GM21423 (cell line): ENCODE measurements around the gene DGUOK.

Source experiments
- ATAC-seq: cut with Tn5 transposase; IDR thresholded peaks from one replicate; pipeline ENCODE4 v1.9.1; 2021; ENCODE audit warnings: mild to moderate bottlenecking, moderate library complexity; ENCODE audit not compliant: unreplicated experiment

Gene DGUOK

DNA sequence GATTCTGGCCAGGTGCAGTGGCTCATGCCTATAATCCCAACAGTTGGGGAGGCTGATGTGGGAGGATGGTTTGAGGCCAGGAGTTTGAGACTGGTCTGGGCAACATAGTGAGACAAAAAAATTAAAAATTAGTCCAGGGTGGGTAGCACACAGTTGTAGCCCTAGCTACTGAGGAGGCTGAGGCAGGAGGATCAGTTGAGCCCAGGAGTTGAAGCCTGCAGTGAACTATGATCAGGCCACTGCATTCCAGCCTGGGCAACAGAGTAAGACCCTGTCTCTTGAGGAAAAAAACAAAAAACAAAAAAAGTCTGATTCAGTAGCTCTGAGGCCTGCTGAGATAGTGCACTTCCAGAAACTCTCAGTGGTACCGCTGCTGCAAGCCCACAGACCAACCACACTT lies 50.1 kb downstream of the DGUOK start:
- no peak for ATAC-seq

GRCh38 chr2:73977466-73977865 lies 50.8 kb downstream of the DGUOK start:
- ATAC-seq, result no peak

DNA sequence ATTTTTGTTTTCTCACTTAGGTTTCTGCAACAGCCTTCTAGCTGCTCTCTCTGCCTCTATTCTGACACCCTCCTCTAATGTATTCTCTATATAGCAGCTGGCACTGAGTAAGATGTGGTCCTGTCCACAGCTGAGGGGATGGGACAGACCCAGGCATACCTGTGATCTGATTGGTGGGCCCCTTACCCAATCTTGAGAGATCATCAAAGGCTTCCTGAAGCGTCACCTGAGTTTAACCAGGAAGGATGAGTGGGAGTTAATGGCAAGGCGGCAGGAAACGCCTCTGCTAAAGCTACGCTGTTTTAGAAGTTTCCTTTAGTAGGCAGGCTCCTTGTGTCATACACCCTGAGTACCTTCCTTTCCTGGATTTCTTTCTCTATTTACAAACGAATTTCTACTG lies 52.3 kb downstream of the DGUOK start:
- no peak for ATAC-seq

- ATAC-seq, result no peak
These were observed 53.0 kb downstream of the DGUOK start for GRCh38 chr2:73979686-73980085.

DNA sequence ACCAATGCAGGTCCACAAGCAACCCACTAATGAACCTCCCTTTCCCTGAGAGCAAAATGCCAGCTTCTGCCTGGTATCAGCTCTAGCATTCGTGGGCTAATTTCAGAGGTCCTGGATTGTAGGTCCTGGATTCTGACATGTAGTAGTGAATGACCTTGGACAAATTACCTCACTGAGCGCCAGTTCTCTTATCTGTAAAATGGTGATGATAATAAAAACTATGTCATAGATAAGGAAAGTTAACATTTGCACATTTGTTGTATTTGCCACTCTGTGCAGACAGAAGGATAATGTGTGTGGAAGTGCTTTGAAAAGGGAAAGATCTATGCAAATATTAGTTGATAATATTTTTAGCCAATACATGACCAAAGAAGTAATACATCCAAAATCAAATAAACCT lies 53.9 kb downstream of the DGUOK start:
- ATAC-seq, result no peak

GRCh38 chr2:73981081-73982001 lies 54.7 kb downstream of the DGUOK start:
- ATAC-seq, result no peak

DNA sequence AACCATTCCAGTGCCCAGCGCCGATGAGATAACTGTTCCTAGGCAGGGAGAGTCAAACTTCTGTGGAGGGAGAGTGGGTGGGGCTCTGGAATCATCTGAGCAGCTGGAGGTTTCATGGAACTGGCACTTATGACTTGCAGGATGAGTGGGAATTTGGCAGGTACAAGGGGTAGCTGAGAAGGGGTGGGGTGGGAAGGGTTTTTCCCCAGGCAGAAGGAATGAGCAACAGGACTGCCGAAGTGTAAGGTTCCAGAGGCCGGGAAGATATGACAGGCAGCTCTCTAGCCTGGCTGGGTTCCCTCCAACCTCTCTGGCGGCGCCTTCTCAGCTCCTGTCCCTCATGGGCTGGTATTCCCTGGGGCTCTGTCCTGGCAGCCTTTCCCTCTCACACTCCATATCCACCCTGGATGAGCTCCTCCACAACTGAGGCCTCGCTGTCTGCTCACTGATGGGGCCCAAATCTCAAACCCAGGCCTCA lies 55.5 kb downstream of the DGUOK start:
- ATAC-seq, result no peak

- ATAC-seq, result no peak
These were observed 56.9 kb downstream of the DGUOK start for GRCh38 chr2:73983322-73984202.

- ATAC-seq, result peak; percentile 41
These were observed 57.7 kb downstream of the DGUOK start, which contains the start of gene TET3 for GRCh38 chr2:73984203-73984921. Gene TET3, plus strand, starts transcription at chr2:73984910. Its CDS starts 1,494 bp downstream, at chr2:73986404.

GRCh38 chr2:73984922-73985307 lies 58.2 kb downstream of the DGUOK start:
- ATAC-seq, result peak; percentile 7

DNA sequence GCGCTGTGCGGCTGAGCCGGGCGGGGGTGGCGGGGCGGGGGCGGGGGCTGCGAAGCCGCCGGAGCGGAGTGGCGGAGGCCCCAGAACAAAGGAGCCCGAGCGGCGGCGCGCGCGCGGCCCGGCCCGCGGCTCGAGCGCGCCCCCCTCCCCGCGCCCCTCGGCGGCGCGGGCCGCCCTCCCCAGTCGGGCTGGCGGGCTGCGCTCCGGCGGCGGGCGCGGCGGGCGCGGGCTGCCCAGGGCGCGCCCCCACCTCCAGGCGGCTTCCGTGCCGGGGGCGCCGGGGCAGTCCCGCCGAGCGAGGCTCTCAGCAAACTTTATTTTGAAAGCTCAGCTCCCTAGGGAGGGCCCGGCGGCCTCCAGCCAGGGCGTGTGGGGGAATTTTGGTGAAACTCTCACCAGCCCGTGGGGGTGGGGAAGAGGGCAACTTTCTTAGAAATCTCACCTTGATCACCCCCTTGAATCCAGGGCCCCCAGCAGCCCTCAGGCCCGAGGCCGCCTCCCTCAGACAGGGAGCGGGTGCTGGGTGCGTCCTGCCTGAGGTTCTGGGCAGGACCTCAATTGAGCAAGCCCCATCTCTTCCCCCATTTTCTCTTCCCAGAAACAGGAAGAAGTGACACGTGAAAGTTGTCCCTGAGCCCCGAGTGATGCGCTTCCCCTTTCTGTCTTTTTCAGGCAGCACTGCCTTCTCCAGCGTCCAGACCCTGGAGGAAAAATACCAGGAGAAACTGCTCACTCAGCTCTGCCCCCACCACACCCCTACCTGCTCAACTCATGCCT lies 58.8 kb downstream of the DGUOK start:
- peak; percentile 37 for ATAC-seq

- no peak for ATAC-seq
These were observed 59.5 kb downstream of the DGUOK start for GRCh38 chr2:73986085-73986681.

DNA sequence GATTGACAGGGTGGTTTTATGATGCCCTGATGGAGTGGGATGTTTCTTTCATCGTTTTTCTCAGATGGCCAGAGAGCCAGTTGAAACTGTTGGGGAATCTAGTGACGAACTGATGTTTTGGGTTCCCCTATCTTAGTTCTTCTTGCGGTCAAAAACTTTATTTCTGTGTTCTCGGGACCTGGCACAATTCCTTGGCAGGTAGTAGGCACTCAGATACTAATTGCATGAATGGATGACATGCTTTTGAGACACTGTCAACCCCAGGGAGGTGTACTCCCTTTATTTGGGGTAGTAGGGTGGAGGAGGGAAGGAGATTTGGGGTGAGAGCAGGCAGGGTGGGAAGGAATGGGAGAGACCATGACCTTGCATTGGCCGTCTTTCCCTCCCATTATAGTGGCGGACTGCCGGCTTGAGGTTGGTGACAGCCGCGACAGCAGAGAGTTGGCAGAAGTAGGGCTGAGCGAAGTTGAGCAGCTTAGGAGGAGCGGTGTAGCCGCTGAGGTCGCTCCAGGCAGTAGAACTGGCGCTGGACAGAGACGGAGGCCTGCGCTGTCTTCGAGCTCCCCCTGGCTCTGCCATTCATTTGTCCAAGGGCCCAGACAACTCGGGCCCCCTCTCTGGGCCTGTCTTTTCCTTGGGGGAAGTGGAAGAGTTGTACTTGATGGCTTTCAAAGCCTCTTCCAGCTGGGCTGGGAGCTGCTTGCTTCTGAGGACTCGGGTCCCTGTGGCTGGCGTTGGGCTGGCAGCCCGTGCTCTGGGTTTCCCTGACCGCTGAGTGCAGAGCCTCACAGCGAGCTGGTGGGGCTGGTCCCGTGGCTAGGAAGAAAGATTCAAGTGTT lies 60.6 kb downstream of the DGUOK start:
- no peak for ATAC-seq

- ATAC-seq, result no peak
These were observed 61.4 kb downstream of the DGUOK start for GRCh38 chr2:73987948-73988700.

GRCh38 chr2:73989972-73990371 lies 63.3 kb downstream of the DGUOK start:
- no peak for ATAC-seq

- no peak for ATAC-seq
These were observed 63.9 kb downstream of the DGUOK start for GRCh38 chr2:73990531-73990930.

DNA sequence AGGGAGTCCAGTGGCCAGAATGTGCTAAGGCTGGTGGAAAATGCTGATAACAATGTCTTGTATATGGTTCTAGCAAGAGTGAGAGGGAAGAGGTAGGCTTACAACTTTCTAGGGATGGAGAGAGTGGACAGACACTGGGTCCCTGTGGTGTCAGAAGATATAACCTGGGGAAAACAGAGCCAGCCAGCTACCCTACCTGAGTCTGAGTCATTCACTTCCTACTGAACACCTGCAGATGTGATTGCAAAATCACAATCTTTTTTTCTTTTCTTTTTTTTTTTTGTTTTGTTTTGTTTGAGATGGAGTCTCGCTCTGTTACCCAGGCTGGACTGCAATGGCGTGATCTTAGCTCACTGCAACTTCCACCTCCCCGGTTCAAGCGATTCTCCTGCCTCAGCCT lies 65.4 kb downstream of the DGUOK start:
- no peak for ATAC-seq

DNA sequence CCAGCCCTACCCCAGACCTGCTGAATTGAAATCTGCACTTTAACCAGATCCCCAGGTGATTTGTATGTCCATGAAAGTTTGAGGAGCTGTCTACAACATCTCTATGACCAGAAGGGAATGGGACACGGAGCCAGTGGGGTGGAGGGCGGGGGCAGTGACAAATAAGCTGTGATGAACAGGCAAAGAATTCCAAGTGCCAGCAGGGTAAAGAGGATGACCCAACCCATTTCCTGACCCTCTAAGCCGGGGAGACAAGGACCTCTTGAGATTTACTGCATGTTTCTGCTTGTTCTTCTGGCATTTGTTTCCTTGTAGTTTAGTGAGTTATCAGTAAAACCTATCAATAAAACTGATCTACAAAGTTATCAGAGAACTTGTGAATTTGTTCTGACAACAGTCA lies 66.7 kb downstream of the DGUOK start:
- no peak for ATAC-seq
